Mucosa of rectum (tissue), 2 donors: ENCODE measurements around the gene TIMM10B.

Experiments used
- H3K27ac ChIP-seq, 2 donors: one replicate each; pipeline ENCODE4 v1.7.0; 2013; ENCODE audit warnings: inconsistent platforms in 2 of 2, low read depth in 2 of 2, low read length in 2 of 2
- H3K27me3 ChIP-seq, 2 donors: one replicate each; pipeline ENCODE4 v1.7.0; 2013; ENCODE audit warnings: low read length in 2 of 2; ENCODE audit not compliant: control insufficient read depth in 2 of 2, insufficient read depth in 2 of 2
- H3K36me3 ChIP-seq, 2 donors: one replicate each; pipeline ENCODE4 v1.7.0; 2013; ENCODE audit warnings: low read length in 2 of 2; ENCODE audit not compliant: control insufficient read depth in 2 of 2, insufficient read depth in 2 of 2
- H3K4me1 ChIP-seq, 2 donors: one replicate each; pipeline ENCODE4 v1.7.0; 2013; ENCODE audit warnings: low read length in 2 of 2, mild to moderate bottlenecking in 1 of 2; ENCODE audit not compliant: control insufficient read depth in 2 of 2, insufficient read depth in 2 of 2
- H3K4me3 ChIP-seq, 2 donors: one replicate each; pipeline ENCODE4 v1.7.0; 2013; ENCODE audit warnings: low read length in 2 of 2
- H3K9ac ChIP-seq, 2 donors: one replicate each; pipeline ENCODE4 v1.7.0; 2013; ENCODE audit warnings: low read length in 2 of 2, low read depth in 1 of 2, mild to moderate bottlenecking in 1 of 2
- H3K9me3 ChIP-seq, 2 donors: one replicate each; pipeline ENCODE4 v1.7.0; 2013; ENCODE audit warnings: low read length in 2 of 2; ENCODE audit not compliant: control insufficient read depth in 2 of 2
- donor health status: healthy.
- donor health status: Normal muscosa, but diverticular disease.

The TIMM10B gene

GRCh38 chr11:6530848-6531247, 49.5 kb downstream of the TIMM10B start:
- Histone ChIP-seq H3K36me3 (peaks cover 0 to 4% of the 10 kb centered on the region in 2 donors), H3K4me1 (no peaks in the 10 kb centered on the region), H3K4me3 (no peak overlapping the region), H3K27me3 (no peaks in the 10 kb centered on the region), H3K27ac (no peak overlapping the region), H3K9ac (no peak overlapping the region), H3K9me3 (no peaks in the 10 kb centered on the region)

- Histone ChIP-seq H3K36me3 (peaks cover 0 to 4% of the 10 kb centered on the region in 2 donors), H3K27me3 (no peaks in the 10 kb centered on the region), H3K4me3 (no peak overlapping the region), H3K9me3 (no peaks in the 10 kb centered on the region), H3K27ac (no peak overlapping the region), H3K9ac (no peak overlapping the region), H3K4me1 (no peaks in the 10 kb centered on the region)
These were observed 50.0 kb downstream of the TIMM10B start for GRCh38 chr11:6531267-6531752.
